GM12878 (cell line): Measurements from ENCODE around the gene ANGEL2. TPM values are rescaled to one million over a fixed set of nuclear protein-coding genes. Genes with fewer than 3 reads are reported as not detected.

ENCODE experiments used
- ATAC-seq: fragments of 200-7000 bp; cut with Tn5 transposase; 3 replicates; pipeline ENCODE4 v1.9.1; 2020; ENCODE audit warnings: mild to moderate bottlenecking, moderate library complexity
- BruUV-seq: library from RNA; stranded (reverse); fragments of 400-500 nt; replicated peaks from 2 replicates; lab custom pipeline; 2021; lab: Mats Ljungman, UMichigan
- CTCF ChIA-PET: fragments of 300-600 bp; sonication (Branson Sonifier 250); formaldehyde crosslinking; extraction: SDS; loops from one replicate; lab custom pipeline; 2021; ENCODE audit warnings: inconsistent platforms; lab: Yijun Ruan, JAX
- POLR2A ChIA-PET: fragments of 350-600 bp; formaldehyde crosslinking; extraction: SDS; loops from one replicate; lab custom pipeline; 2021; ENCODE audit warnings: inconsistent platforms; lab: Charles Lee
- RAD21 ChIA-PET: fragments of 300-600 bp; sonication (Branson Sonifier 250); formaldehyde crosslinking; loops from one replicate; lab custom pipeline; 2023; ENCODE audit warnings: antibody characterized with exemption; ENCODE audit not compliant: unreplicated experiment; lab: Charles Lee
- SMC1A ChIA-PET: fragments of 300-600 bp; sonication (Branson Sonifier 250); formaldehyde crosslinking; loops from one replicate; lab custom pipeline; 2023; ENCODE audit not compliant: unreplicated experiment, uncharacterized antibody; lab: Charles Lee
- DNase-seq: peaks from one replicate; pipeline ENCODE4 v3.0.0-alpha.2; 2011; ENCODE audit warnings: low read depth, low spot score
- FAIRE-seq: peaks from 3 replicates; lab custom pipeline; 2011; peaks lifted over from hg19 to GRCh38; lab: Jason Lieb, UNC
- H2AFZ ChIP-seq: 2 replicates; pipeline ENCODE4 v1.6.0; 2011; ENCODE audit warnings: low read depth, low read length, control low read depth; ENCODE audit not compliant: control insufficient read depth
- H3K27ac ChIP-seq: 2 replicates; pipeline ENCODE4 v1.5.1; 2011; ENCODE audit warnings: control low read depth; ENCODE audit not compliant: control insufficient read depth, insufficient read depth
- H3K27me3 ChIP-seq, 2 experiments: replicated peaks in 1 of 2; 2 replicates each; pipeline versions ENCODE4 v1.6.0 to v1.6.1; 2011; ENCODE audit warnings: low read length in 1 of 2; ENCODE audit not compliant: control insufficient read depth in 2 of 2, insufficient read depth in 2 of 2
- H3K36me3 ChIP-seq, 2 experiments: 2 replicates each; pipeline ENCODE4 v1.5.1; 2011; ENCODE audit warnings: low read length in 1 of 2; ENCODE audit not compliant: control insufficient read depth in 2 of 2, insufficient read depth in 2 of 2
- H3K4me1 ChIP-seq: 2 replicates; pipeline ENCODE4 v1.6.1; 2011; ENCODE audit warnings: mild to moderate bottlenecking, low read length, moderate library complexity, mixed read lengths; ENCODE audit not compliant: control insufficient read depth, insufficient read depth
- H3K4me2 ChIP-seq: 2 replicates; pipeline ENCODE4 v1.6.0; 2011; ENCODE audit warnings: control low read depth; ENCODE audit not compliant: control insufficient read depth, insufficient read depth
- H3K4me3 ChIP-seq: fragments of 200-600 bp; sonication (generic); 2 replicates; pipeline ENCODE4 v1.5.1; 2016
- H3K79me2 ChIP-seq: 2 replicates; pipeline ENCODE4 v1.6.0; 2011; ENCODE audit warnings: low read length; ENCODE audit not compliant: control insufficient read depth, insufficient read depth
- H3K9ac ChIP-seq: 2 replicates; pipeline ENCODE4 v1.8.0; 2011; ENCODE audit warnings: low read length, control low read depth, mixed read lengths; ENCODE audit not compliant: control insufficient read depth, insufficient read depth
- H3K9me3 ChIP-seq: replicated peaks from 3 replicates; pipeline ENCODE4 v1.5.1; 2011; ENCODE audit warnings: mild to moderate bottlenecking, low read length; ENCODE audit not compliant: control insufficient read depth, insufficient read depth
- H4K20me1 ChIP-seq: 2 replicates; pipeline ENCODE4 v1.6.0; 2011; ENCODE audit not compliant: control insufficient read depth, insufficient read depth
- BCLAF1 ChIP-seq: fragments of 450-650 bp; IDR thresholded peaks from 2 replicates; pipeline ENCODE4 v1.6.1; 2017; ENCODE audit warnings: antibody characterized with exemption, mild to moderate bottlenecking, moderate library complexity
- E2F8 ChIP-seq: fragments of 450-650 bp; IDR thresholded peaks from 2 replicates; pipeline ENCODE4 v1.6.1; 2018; ENCODE audit warnings: mild to moderate bottlenecking, low read depth, moderate library complexity; ENCODE audit not compliant: partially characterized antibody
- FOXM1 ChIP-seq: IDR thresholded peaks from 2 replicates; pipeline ENCODE4 v1.6.1; 2012; ENCODE audit warnings: low read depth, mild to moderate bottlenecking, inconsistent platforms, low read length, moderate library complexity
- PAX5 ChIP-seq: IDR thresholded peaks from 2 replicates; pipeline ENCODE4 v1.6.1; 2011; ENCODE audit warnings: low read depth, low read length, borderline replicate concordance
- POLR2AphosphoS2 ChIP-seq: IDR thresholded peaks from 2 replicates; pipeline ENCODE4 v1.6.1; 2011; ENCODE audit warnings: low read depth, mild to moderate bottlenecking, low read length, improper control_type of control experiment, moderate library complexity
- SPI1 ChIP-seq: IDR thresholded peaks from 2 replicates; pipeline ENCODE4 v1.6.1; 2011; ENCODE audit warnings: low read depth, mild to moderate bottlenecking, low read length, moderate library complexity, borderline replicate concordance; ENCODE audit not compliant: insufficient read depth
- USF2 ChIP-seq: IDR thresholded peaks from 2 replicates; pipeline ENCODE4 v1.6.1; 2011; ENCODE audit warnings: low read depth, low read length, improper control_type of control experiment, borderline replicate concordance
- WGBS: methylation state at CpG from one replicate; pipeline ENCODE4 v1.1.6; 2016; ENCODE audit warnings: low lambda C conversion rate; ENCODE audit not compliant: insufficient replicate concordance, insufficient coverage; ENCODE audit errors: missing lambda C conversion rate; 5-methylcytosine and 5-hydroxymethylcytosine counted together
- in situ Hi-C: fragments of 300-500 bp; cut with MboI; formaldehyde crosslinking; loops from 9 replicates; pipeline ENCODE4 v1.14.3; 2018; ENCODE audit warnings: mixed read lengths
- intact Hi-C: fragments of 100-400 bp; cut with micrococcal nuclease; formaldehyde crosslinking; loops from one replicate; pipeline ENCODE4 v1.14.2; 2022; ENCODE audit not compliant: unreplicated experiment
- polyA plus RNA-seq, 11 experiments: library from polyadenylated mRNA; depleted of rRNA in 4 of 11; unstranded in 6 of 11; stranded (reverse) in 5 of 11; fragments of >200 nt; fragmentation: Nextera tagmentation in 4 of 11; fragmentation: Illumina TruSeq in 1 of 11; extraction: Ambion mirVana in 4 of 11; extraction: Trizol in 1 of 11; gene quantifications; 1 replicate in 1 of 11; 2 replicates in 10 of 11; pipeline versions ENCODE4 v1.2.1 to v1.2.3, GENCODE V29; 2011 to 2016; ENCODE audit warnings: inconsistent platforms in 2 of 11, missing spikeins in 2 of 11, low read depth in 1 of 11
- total RNA-seq, 4 experiments: library from RNA; depleted of rRNA in 3 of 4; stranded (reverse); fragments of >200 nt in 3 of 4; fragmentation: Illumina TruSeq in 1 of 4; extraction: Trizol in 1 of 4; gene quantifications; 2 replicates each; pipeline versions ENCODE4 v1.2.1 to v1.2.3, GENCODE V29; 2013 to 2021
- TF ChIP-seq, protein P1 (sequence below): IDR thresholded peaks from 2 replicates; pipeline ENCODE4 v1.6.1; 2012; ENCODE audit warnings: improper control_type of control experiment, low read depth, low read length; ENCODE audit not compliant: insufficient replicate concordance

ANGEL2 gene
- total and polyA plus RNA-seq, 10 of the 15 experiments (the other 5 are each of a cell fraction or from before 2014, with no cell fraction given) = 6.3 to 53.9 (median 30.7) TPM

DNA sequence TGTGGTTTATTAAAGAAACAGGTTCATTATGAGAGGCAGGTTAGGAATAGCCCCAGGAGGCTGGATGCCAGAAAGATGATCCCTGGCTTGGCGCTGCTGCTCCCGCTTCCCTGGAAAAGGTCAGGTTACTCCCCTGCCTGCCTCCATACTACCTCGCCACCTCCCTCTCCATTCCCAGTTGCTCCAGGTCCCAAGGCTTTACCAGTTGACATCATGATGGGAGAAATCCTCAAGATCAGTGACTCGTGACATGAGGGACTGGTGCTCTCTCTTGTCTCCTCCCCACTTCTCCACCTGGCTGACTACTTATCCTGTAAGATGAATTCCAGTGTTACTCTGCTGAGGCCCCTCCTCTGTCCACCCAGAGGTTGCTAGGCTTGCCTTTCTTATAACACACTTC is 45.6 kb downstream of the ANGEL2 start:
- in situ Hi-C loops (no loop called here), intact Hi-C loops (no loop called here)
- ChIA-PET SMC1A (no interaction called here), POLR2A (no interaction called here), RAD21 (no interaction called here), CTCF (no interaction called here)
- Histone ChIP-seq H2AFZ (no peak overlapping the region), H3K4me3 (no peak overlapping the region), H3K4me2 (no peak overlapping the region), H3K27me3 (no peaks in the 10 kb centered on the region), H3K79me2 (no peaks in the 10 kb centered on the region), H4K20me1 (no peaks in the 10 kb centered on the region), H3K27ac (no peak overlapping the region), H3K9me3 (no peaks in the 10 kb centered on the region), H3K36me3 (peaks cover 14 to 30% of the 10 kb centered on the region in 2 experiments), H3K9ac (no peak overlapping the region), H3K4me1 (peaks cover 17% of the 10 kb centered on the region)
- ATAC-seq = no peak
- BruUV-seq = no TSS peak
- WGBS = 93% methylated on average over 4 of the region's 4 CpGs
- no peak for FAIRE-seq
- DNase-seq = no peak
- TF ChIP-seq BCLAF1 = no peak
- TF ChIP-seq USF2 = no peak
- TF ChIP-seq, protein P1, sequence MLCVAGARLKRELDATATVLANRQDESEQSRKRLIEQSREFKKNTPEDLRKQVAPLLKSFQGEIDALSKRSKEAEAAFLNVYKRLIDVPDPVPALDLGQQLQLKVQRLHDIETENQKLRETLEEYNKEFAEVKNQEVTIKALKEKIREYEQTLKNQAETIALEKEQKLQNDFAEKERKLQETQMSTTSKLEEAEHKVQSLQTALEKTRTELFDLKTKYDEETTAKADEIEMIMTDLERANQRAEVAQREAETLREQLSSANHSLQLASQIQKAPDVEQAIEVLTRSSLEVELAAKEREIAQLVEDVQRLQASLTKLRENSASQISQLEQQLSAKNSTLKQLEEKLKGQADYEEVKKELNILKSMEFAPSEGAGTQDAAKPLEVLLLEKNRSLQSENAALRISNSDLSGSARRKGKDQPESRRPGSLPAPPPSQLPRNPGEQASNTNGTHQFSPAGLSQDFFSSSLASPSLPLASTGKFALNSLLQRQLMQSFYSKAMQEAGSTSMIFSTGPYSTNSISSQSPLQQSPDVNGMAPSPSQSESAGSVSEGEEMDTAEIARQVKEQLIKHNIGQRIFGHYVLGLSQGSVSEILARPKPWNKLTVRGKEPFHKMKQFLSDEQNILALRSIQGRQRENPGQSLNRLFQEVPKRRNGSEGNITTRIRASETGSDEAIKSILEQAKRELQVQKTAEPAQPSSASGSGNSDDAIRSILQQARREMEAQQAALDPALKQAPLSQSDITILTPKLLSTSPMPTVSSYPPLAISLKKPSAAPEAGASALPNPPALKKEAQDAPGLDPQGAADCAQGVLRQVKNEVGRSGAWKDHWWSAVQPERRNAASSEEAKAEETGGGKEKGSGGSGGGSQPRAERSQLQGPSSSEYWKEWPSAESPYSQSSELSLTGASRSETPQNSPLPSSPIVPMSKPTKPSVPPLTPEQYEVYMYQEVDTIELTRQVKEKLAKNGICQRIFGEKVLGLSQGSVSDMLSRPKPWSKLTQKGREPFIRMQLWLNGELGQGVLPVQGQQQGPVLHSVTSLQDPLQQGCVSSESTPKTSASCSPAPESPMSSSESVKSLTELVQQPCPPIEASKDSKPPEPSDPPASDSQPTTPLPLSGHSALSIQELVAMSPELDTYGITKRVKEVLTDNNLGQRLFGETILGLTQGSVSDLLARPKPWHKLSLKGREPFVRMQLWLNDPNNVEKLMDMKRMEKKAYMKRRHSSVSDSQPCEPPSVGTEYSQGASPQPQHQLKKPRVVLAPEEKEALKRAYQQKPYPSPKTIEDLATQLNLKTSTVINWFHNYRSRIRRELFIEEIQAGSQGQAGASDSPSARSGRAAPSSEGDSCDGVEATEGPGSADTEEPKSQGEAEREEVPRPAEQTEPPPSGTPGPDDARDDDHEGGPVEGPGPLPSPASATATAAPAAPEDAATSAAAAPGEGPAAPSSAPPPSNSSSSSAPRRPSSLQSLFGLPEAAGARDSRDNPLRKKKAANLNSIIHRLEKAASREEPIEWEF = no peak
- no peak for TF ChIP-seq FOXM1
- no peak for TF ChIP-seq E2F8
- no peak for TF ChIP-seq POLR2AphosphoS2
- TF ChIP-seq PAX5 = no peak
- TF ChIP-seq SPI1 = no peak
